CD4-positive, alpha-beta T cell treated with Interleukin-1 beta for 1 hour (primary cell): ENCODE data around the gene ANKRD11.
A peak's percentile ranks its signal among the peaks of the same experiment; 100 is the strongest.
"Not testable (repeated sequence)": the region's sequence is repeated elsewhere in the genome, so short reads cannot be mapped to it uniquely, and the experiment has no call there.

ENCODE experiments used
- DNase-seq, 2 donors: peaks; one replicate each; pipeline ENCODE4 v3.0.0-alpha.2; 2020 to 2022

ANKRD11 gene

DNA sequence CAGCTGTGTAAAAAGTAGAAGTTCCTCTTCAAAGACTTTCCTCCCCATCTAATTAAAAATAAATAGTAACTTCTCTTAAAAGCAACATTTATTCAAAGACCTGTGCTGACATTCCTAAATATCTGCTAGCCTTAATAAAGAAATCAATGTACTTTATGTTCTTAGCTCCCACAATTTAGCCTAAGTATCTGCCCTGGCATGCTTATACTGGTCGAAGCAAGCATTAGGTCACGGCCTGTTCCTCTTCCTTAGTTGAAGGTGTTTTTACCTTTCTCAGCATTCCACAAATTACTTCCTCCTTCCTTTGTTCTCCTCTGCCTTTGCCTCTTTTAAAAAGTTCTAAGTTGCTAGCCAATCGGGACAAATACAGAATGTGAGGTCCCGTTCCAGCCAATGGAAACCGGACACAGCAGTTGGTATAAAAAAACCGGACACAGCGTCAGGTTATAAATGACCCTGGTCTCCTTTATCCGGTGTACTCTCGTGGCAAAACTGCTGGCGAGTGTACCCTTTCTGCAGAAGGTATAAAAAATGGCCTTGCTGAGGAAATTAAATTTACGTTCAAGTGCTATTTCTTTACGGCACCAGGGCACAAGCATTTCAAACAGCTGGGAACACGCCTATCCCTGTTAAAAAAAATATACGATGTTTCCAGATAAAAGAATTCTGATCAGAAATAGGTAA, 127.7 kb downstream of the ANKRD11 start:
- not testable (repeated sequence) for DNase-seq

DNA sequence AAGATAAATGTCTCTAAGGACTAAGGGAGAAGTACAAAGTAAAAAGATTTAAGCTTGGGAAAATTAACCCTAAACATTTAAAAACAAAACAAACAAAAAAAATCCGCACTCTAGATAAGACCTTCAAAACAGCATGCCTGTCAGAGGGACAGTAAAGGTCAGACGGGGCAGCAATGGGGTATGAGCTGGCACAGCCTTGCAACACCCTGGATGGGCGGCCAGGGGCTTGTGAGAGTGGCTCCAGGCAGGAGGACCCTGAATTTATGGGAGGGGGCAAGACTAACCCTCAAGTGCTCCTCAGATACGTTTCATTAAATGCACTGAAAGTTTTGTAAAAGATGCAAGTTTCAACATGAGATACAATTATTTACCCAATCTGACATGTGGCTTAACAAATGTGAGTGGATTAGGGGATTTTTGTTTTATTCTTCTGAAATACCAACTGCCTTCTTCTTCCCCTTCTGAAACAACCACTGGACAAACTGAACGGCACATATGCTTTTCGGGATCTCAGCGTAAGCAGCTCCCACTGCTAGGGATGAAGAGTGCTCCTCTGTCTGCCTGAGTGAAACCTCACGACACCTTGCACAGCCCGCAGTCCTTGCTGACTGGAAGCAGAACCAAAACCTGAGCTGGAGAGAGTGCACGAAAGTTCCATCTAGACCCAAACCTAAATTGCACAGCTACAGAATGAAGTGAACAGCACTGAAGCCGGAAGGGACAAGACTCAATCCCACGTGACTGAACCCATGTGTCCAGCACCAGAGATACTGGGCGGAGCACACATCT, 128.4 kb downstream of the ANKRD11 start:
- peak in 1 of 2 donors; percentile 17 for DNase-seq

DNA sequence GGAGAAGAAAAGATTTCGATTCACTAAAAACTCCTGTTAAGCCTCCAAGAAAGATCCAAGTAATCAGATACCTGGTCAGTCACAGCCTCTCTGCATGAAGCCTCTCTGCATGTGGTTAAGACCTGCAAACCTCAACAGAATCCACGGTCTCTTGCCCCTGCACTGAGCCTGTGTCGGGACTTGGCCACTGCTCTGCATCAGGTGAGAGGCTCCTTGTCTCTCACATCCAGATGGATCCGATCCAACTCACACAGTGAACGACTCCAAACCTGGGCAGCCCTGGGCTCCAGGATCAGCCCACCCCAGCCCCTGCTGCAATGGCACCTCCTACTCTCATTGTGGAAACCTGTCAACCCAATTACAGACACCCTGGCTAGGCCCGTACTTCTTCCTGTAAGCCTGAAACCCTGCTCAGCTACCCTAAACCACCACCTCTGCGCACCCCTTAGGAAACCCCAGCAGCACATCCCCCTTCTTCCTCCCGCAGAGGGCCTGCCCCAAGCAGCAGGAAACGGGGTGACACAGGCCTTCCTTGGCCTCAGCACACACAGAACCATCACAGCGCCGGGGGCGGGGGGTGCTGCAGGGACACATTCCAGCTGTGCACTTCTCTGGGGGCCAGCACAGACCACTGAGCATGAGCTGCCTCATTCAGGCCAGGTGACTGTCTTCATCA, 129.5 kb downstream of the ANKRD11 start:
- DNase-seq, result peak; percentile 74 to 75

DNA sequence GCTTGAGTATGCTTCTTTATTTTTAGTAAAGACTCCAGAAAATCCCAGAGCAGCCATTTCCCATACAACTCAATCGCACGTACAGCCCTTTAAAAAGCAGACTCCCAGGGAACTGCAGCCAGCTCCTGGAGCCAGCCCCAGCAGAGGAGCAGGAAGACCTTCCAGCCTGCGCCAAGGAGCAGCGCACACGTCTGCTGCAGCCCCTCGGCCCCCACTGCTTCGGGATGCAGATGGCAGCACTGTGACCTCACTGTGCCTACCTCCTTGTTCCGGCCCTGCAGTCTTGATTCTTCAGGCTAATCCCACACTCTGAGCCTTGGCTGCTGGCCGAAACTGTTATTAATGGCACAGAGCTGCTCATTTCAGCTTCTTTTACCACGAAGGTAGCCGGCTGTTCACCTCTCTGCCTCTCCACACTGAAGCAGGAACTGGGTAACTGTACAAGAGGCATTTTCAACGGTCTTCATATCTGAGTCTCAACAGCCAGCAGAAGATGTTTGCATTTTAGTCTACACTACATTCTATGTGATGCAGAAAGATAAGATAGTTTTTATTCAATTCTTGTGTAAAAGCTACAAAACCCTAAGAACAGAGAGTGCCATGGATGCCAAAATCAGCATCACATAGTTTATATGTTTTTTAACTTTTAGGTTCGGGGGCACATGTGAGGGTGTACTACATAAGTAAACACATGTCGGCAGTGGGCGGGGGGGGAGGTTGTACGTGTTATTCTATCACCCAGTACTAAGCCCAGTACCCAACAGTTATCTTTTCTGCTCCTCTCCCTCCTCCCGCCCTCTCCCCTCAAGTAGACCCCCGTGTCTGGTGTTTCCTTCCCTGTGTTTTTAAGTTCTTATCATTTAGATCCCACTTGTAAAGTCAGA, 130.9 kb downstream of the ANKRD11 start:
- DNase-seq, result no peak

DNA sequence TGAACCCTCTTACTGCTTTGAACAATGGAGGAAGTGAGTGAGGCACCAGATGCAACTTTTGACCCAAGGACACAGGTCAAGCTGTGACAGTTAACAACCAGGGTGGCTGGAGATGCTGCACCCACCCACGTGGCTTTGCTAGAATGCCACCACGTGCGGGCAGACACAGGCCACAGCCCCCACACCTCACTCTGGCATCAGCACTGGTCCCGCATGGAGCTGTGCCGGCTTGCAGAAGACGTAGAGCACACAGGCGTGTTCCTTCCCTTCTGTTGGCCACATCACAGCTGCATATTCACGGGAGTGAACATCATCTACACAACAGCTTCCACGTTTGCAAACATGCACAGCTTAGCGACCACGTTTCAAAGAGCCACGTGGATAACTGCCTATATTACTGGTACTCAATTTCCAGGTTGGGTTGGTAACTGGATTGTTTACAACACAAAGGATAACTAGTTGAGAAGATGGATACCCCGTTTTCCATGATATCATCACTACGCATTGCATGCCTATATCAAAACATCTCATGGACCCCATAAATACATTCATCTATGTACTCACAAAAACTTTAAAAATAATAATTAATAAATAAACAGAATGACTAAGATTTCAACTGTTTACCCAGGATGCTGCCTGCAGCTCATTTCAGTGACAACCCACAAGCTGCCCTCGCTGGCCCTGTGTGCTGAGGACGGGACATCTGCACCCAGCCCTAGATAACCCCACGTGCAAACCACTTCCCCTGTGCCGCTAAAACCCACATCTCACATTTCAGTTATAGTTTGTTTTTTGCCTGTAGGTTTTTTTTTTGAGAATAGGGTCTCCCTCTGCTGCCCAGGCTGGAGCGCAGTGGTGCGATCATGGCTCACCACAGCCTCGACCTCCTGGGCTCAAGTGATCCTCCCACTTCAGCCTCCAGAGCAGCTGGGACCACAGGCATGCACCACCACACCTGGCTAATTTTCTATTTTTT, 132.0 kb downstream of the ANKRD11 start:
- DNase-seq, result peak; percentile 39 to 54

DNA sequence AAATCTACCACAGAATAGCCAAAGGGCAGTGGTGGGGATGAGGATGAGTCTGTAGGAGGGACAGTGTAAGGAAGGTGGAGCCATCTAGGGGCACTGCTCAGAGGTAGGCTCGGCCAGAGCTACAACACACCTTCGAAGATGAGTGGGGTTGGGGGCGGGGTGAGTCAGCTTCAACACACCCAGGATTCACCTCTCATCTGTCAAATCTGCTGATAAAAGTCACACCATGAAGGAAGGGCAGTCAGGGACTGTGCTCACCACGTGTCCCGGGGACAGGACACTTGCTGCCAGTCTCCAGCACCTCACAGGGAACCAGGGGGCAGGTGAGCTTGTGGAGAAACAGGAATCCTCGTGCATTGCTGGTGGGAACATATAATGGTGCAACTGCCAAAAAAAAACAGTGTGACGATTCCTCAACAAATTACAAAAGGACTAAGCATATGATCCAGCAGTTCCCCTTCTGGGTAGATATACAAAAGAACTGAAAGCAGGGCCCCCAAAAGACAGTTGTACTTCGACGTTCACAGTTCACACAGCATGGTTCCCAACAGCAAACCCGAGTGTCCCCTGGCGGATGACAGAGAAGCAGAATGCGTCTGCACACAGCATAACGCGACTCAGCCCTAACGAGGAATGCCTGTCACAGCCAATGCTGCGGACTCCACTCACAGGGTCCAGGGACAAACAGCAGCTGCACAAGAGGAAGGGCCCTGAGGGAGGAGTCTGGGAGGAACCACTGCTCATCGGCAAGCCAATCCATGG, 133.1 kb downstream of the ANKRD11 start:
- DNase-seq, result peak in 1 of 2 donors; percentile 36

DNA sequence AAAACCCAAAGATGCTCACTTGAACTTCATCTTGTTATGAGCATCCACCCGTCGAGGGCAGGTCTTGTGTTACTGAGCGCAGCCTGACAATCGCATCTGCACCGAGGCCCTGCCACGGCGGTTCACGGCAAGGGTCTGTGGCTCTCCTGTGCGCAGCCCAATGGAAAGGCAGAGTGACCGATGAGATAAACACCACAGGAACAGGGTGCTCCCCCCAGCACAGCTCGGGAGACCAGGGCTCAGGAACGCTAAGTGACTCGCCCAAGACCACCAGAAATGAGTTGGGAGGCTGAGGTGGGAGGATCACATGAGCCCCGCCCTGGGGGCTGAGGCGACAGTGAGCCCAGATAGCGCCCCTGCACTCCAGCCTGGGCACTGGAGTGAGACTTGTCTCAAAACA, 134.7 kb downstream of the ANKRD11 start:
- no peak for DNase-seq

DNA sequence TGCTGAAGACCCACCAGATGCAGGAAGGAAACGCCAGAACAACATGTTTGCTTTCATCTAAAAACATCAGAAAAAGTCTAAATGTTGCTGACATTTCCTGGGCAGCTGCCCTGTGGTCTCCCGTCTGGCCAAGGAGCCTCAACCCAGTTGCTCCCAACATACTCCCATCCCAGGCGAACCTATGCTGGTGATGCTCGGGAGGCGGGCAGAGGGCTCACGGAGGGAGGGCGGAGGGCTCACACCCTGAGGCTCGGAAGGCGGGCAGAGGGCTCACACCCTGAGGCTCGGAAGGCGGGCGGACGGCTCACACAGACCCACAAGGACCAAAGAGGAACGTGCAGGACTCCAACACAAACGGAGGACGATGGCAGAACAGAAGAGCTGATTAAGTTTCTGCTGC, 135.4 kb downstream of the ANKRD11 start:
- DNase-seq, result no peak

DNA sequence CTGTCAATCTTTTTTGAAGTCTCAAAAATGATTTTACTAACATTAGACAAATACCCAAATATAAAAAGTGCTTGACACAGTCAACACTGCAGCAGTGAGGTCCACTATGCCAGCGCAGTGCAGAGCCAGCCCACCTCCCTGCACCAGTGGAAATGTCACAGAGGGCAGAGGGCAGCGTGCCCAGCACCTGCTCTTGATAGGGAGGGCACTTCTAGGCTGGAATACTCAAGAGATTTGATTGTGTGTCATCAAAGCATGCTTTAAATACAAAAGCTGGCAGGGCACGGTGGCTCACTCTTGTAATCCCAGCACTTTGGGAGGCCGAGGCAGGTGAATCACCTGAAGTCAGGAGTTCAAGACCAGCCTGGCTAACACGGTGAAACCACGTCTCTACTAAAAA, 136.0 kb downstream of the ANKRD11 start:
- no peak for DNase-seq

DNA sequence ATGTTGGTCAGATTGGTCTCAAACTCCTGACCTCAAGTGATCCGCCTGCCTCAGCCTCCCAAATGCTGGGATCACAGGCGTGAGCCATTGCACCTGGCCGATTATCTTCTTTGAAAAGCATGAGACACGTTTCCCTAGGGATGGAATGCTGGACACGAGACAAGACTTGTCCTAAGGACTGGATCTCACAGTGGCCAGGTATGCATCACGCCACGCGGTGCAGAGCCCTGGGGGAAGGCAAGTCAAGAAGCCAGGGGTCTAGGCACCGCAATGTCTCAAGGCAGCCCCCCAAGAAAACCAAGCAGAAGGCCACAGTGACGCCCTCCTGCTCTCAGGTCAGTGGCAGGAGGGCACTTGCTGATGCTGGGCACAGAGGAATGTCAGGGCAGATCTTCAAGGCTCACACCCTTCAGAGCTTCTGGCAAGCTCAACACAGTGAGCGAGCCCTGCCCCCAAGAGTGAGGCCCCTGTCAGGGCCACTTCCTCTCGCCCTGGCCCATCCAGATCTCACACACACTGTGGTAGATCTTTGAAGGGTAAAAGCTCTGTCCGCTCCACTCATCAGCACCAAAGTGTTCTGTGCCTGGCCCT, 138.2 kb downstream of the ANKRD11 start:
- no peak for DNase-seq

DNA sequence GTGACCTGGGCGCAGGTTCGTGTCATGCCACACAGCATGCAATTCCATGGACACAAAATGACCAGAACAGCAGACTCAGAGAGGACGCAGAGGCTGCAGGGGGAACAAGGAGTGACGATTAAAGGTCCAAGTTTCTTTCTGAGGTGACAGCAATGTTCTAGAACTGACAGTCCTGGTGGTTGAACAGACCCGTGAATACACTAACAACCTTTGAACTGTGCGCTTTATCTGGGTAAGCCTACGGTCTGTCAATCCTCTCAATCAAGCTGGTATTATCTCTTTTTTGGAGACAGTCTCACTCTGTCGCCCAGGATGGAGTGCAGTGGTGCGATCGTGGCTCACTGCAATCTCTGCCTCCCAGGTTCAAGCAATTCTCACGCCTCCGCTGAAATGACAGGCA, 138.7 kb downstream of the ANKRD11 start:
- no peak for DNase-seq

DNA sequence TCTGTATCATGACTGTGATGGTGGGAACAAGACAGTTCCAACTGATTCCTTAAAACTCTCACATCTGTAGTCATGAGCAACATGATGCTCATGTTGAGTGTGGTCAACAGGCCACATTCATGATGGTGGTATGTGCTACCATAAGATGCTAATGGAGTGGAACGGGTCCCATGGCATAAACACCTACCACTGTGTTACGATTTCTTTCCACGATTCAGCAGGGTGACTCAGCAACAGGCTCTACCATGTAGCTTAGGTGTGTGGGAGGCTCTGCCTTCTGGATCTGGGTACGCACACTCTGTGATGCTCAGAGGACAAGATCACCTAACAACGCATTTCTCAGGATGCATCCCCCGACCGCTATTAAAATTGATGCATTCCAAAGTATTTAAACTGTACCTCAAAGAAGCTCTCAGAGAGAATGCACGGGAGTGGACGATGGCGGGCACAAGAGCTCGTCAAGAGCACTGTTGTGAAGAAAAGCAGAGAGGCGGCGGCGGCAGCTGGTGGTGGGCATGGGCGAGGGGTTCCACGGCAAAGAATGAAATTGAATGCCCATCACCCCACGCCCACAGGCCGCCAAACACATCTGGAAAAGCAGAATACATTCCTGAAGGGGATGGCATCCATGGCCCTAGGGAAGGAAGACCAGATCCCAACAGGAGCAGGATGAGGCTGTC, 139.5 kb downstream of the ANKRD11 start:
- DNase-seq, result no peak

DNA sequence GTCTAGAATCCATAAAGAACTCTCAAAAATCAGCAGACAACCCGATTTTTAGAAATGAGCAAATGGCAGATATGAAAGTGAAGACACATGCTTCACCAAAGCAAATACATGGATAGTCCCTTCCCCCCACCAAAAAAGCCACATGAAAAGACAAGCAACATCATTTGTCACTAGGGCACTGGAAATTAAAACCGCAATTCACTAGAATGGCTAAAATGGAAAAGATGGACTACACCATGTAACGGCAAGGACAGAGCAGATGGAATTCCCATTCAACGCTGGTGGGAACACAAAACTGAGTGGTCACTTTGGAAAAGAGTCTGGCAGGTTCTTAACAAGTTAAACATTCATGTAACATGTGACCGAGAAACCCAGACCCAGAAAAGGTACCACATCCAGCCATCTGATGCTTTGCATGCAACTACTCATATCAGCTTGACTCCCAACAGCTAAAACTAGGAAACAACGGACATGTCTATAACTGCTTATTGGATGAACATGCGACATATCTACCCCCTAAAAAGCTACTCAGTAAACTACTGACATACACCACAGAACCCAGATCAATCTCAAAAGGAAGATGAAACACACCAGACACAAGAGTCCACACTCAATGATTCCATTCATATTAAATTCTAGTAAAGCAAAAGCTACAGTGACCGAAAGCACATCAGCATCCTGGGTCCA, 140.3 kb downstream of the ANKRD11 start:
- peak in 1 of 2 donors; percentile 22 for DNase-seq

DNA sequence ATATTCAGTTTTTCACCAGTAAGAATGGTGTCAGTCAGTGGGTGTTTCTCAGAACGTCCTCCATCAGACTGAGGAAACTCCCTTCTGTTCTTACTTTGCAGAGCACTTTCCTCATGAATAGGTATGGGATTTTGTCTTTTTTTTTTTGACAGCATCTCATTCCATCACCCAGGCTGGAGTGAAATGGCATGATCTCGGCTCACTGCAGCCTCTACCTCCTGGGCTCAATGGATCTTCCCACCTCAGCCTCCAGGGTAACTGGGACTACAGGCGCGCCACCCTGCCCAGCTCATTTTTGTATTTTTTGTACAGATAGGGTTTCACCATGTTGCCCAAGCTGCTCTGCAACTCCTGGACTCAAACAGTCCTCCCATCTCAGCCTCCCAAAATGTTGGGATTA, 142.6 kb downstream of the ANKRD11 start:
- no peak for DNase-seq

DNA sequence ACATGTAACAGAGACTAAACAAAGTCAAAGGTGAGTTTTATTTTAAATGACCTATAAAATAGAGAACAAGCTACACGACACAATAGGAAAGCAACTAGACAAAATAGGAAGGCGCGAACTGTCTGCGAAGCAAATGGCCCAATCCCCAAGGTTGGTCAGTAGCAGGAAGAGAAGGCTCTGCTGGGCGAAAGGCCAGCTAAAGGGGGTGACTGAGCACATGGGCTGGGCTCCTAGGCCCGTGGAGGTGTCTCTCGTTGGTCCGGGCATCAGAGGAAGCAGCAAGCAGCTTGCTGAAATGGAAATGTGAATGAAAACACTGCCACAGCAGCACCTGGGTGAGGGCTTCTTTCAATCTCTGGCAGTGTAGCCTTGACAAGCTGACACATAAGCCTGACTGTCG, 143.5 kb downstream of the ANKRD11 start:
- DNase-seq, result no peak

DNA sequence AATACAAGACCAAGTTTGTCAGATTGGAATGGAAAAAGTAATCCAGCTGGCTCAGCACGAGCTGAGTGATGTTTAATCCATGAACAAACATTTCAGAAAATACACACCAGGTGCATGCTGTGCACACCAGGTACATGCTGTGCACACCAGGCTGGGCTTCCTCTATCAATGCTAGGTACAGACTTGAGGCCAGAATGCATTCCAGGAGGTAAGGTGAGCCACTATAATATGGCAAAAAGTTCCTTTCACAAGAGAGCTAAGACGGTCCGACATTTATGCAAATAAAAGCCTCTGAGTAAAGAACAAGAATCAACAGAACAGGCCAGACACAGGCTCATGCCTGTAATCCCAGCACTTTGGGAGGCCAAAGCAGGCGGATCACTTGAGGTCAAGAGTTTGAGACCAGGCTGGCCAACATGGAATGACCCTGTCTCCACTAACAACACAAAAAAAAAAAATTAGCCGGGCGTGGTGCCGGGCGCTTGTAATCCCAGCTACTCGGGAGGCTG, 144.7 kb downstream of the ANKRD11 start:
- DNase-seq, result no peak

DNA sequence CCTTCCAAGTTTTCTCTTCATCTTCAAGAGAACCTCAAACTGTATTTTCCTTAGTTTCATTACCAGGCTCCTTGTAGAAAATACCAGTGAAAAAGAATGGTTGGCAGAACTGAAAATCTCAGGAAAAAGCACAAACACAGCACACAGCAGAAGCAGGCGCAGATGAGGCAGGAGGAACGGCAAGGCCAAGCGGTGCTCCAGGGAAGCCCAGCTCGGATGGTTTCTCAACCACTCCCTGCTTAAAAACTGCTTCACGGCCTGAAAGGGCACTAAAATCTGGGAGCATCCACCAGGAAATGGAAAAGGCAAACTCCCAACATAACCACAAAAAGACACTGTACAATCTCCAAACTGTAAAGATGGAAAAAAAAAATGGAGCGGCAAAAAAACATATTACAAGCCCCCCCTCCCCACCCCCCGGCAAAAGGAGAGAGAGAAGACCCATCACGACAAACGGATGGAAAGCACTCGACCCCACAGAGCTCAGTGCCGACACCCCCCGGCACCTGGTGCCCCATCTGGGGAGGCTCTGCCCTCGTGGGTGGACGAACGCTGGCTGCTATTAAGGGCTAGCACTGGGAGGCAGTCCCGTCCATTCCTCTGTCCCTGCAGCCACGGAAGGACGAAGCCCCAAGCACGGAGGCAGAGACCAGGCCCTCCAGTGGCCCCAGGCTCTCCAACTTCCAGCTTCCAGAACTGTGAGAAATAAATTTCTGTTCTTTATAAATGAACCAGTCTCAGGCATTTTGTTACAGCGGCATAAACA, 145.3 kb downstream of the ANKRD11 start:
- no peak for DNase-seq

DNA sequence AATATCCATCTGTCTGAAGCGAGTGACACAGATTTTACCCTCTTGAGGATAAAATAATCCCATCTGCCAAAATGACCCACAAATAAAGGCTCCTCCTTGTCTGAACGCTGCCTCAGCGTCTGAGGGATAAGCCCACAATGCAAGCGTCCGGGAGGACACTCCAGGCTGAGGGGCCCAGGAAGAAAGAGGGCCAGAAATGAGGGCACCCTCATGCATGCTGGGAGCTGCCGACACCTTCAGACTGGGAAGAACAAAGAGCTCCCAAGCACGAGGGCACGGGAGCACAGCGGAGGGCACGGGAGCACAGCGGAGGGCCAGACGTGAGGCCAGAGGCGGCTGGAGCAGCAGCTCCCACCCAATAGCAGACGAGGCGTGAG, 145.9 kb downstream of the ANKRD11 start:
- DNase-seq, result no peak
